GM10266 (cell line): ENCODE results near the gene ASCC1.
A peak's percentile ranks its signal among the peaks of the same experiment; 100 is the strongest.

Experiments
- DNase-seq: peaks from one replicate; pipeline ENCODE4 v3.0.0; 2012; ENCODE audit errors: extremely low spot score
- TF ChIP-seq, protein P1 (sequence below): IDR thresholded peaks from 2 replicates; pipeline ENCODE4 v1.5.1; 2012; ENCODE audit warnings: mild to moderate bottlenecking, low read depth; ENCODE audit not compliant: control insufficient read depth, insufficient read depth; ENCODE audit errors: missing control alignments

Gene ASCC1, protein sequence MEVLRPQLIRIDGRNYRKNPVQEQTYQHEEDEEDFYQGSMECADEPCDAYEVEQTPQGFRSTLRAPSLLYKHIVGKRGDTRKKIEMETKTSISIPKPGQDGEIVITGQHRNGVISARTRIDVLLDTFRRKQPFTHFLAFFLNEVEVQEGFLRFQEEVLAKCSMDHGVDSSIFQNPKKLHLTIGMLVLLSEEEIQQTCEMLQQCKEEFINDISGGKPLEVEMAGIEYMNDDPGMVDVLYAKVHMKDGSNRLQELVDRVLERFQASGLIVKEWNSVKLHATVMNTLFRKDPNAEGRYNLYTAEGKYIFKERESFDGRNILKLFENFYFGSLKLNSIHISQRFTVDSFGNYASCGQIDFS

DNA sequence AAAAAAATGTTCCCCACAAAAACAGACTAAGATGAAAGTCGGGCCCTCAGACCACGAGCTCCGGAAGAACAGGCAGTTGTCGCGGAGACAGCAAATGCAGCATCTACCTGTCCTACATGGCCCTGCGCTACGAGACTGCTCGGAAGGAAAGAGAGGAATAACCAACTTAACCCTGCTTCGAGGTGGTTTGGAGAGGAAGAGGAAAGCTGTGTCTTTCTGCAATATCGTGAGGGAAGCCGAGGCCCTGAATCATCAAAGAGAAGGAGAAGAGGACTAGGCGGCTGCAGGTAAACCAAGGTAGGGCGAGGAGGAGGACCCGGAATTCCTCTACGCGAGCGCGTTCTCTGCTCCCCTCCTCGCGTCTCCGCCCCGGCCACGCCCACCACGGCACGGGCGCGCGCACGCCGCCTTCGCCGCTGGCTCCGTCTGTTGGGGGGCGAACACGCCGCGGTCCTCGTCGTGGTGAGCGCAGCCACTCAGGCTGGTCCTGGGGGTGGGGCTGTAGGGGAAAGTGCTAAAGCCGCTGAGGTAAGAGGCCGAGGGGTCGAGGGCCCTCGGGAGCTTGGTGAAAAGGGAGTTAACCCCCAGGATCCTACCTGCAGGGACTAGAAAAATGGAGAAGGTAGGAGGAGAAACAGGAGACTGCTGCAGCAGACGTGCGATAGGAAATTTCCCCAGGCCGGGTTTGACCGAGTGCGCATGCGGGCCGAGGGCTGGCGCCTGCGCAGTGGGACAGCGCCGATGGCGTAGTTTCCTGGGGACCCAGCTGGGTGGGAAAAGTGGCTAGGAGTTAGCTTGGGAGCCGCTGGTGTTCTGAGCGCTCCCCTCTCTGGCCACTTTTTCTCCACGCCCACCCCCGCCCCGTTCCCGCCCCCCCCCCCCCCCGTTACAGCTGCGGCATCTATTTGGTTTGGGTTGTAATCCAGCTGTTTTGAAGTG lies at the start of gene ASCC1, which contains the start of gene ANAPC16:
ASCC1 (minus strand) TSS at position 666 of the 939 bp plus-strand sequence. CDS start 2,978 bp downstream, outside the sequence.
ANAPC16 (plus strand) TSS at position 402 of the 939 bp plus-strand sequence. CDS start 7,903 bp downstream, outside the sequence.
- TF ChIP-seq, protein P1, sequence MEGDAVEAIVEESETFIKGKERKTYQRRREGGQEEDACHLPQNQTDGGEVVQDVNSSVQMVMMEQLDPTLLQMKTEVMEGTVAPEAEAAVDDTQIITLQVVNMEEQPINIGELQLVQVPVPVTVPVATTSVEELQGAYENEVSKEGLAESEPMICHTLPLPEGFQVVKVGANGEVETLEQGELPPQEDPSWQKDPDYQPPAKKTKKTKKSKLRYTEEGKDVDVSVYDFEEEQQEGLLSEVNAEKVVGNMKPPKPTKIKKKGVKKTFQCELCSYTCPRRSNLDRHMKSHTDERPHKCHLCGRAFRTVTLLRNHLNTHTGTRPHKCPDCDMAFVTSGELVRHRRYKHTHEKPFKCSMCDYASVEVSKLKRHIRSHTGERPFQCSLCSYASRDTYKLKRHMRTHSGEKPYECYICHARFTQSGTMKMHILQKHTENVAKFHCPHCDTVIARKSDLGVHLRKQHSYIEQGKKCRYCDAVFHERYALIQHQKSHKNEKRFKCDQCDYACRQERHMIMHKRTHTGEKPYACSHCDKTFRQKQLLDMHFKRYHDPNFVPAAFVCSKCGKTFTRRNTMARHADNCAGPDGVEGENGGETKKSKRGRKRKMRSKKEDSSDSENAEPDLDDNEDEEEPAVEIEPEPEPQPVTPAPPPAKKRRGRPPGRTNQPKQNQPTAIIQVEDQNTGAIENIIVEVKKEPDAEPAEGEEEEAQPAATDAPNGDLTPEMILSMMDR: no peak
- DNase-seq: peak; percentile 87

DNA sequence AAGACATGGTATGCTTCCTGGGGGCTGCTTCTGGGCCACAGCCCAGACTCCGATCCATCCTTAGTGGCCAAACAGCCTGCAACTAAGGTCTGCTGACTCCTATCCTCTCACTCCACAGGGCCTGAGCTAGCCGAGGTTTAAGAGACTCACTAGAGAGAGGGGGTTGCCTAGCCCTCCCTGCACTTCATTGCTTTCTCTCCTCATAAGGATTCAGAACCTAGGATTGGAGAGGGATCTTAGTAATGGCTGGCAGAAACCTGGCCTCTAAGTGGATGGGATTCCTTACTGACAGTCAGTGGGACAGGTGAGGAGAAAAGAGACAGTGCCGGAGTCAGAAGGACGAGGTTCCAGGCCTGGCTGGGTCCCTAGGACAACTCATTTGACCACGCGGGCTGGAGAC lies 49.4 kb upstream of the ASCC1 start:
- no peak for DNase-seq
- TF ChIP-seq, protein P1: no peak

DNA sequence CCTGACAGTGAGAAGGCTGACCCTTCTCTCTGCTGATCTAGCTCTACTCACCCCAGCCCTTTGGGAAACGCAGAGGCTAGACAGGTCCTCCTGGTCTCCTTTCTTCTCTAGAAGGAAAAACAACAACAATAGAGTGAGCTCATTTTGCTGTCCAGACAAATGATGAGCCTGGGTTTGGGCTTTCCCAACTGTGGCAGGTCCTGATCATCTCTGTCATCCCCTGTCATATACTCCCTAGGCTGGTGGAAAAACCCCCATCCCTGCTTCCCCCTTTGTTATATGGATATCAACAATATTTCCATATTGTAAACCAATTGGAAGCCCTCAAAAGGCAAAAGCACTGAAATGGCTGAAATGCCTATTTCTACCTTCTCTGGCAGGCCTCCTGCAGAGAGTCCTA lies 48.5 kb upstream of the ASCC1 start:
- TF ChIP-seq, protein P1: no peak
- DNase-seq: no peak

DNA sequence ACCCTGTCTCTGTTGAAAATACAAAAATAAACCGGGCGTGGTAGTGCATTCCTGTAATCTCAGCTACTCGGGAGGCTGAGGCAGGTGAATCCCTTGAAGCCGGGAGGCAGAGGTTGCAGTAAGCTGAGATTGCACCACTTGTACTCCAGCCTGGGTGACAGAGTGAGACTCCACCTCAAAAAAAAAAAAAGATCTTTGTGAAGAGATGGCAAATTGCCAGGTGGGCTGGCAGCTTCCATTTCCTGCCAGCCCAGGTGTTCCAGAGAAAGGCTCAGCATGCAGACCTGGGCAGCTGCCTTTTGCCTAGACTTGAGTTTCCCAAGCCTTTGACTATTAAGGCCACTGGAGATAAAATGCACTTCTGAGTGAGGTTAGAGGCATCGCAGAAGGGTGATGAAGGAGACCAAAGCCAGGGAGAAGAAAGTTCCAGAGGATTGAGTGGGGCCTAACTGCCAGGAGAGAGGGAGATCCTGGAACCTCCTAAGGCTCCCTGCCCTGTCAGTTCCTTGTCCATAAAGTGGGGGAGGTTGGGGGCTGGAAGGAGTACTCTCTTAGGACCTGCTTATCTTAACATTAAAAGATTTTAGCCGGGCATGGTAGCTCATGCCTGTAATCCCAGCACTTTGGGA lies 47.7 kb upstream of the ASCC1 start:
- no peak for DNase-seq
- TF ChIP-seq, protein P1: no peak

DNA sequence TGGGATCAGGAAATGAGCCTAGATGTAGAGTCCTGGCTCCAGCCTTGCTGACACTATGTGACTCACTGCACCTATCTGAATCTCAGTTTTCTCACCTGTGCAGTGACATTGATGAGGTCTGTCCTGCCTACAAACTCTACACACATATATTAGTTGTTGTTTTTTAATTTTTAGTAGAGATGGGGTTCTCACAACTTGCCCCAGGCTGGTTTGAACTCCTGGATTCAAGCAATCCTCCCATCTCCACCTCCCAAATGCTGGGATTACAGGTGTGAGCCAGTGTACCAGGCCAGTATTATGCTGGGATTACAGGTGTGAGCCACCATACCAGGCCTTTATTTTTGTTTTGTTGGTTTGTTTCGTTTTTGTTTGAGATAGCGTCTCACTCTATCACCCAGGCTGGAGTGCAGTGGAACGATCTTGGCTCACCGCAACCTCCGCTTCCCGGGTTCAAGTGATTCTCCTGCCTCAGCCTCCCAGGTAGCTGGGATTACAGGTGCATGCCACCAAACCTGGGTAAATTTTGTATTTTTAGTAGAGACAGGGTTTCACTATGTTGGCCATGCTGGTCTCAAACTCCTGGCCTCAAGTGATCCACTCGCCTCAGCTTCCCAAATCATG lies 45.8 kb upstream of the ASCC1 start:
- TF ChIP-seq, protein P1: no peak
- DNase-seq: no peak

DNA sequence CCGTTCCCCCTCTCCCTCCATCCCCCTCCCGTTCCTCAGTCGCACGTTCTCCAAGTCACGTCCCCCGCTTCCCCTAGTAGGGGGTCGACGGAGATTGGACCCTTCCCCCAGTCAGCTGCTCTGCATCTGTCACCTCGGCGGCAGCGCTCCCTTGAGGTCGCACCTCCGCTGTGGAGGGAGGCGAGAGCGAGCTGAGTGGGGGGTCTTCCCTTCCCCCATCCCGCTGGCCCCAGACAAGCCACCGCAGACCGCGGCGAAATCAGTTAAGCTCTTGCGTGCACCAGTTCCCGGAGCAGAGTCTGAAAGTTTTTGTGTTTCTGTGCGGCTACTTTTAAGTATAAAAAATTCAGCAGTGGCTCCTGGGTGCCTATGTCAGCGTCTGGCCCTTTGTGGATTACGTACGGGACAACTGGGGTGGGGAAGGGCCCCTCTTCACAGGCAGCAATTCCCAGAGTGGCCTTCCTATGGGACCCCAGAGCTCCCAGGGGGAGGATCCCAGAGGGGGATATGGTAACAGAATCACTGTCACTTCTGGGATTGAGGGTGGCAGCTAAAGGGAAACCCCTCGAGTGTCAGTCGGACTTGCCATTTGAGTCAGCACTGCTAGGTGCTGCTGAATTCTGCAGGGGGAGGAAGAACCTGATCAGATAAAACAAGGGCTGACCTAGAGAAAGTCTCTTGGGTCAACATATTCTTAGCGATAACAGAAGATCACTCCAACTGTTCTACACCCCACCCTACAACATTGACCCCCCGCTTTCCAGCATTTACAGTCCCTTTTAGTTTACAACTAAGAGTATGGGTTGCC lies 45.1 kb upstream of the ASCC1 start:
- TF ChIP-seq, protein P1: peak; percentile 34
- peak; percentile 84 for DNase-seq
